Panc1 (cell line): ENCODE measurements around the gene PDCD1. TPM values are rescaled to one million over a fixed set of nuclear protein-coding genes. Genes with fewer than 3 reads are reported as not detected.

Experiments used
- ATAC-seq: fragments of 200-7000 bp; cut with Tn5 transposase; 2 replicates; pipeline ENCODE4 v1.9.1; 2020; ENCODE audit warnings: mild to moderate bottlenecking, moderate library complexity
- BruUV-seq: library from RNA; stranded (reverse); fragments of 400-500 nt; replicated peaks from 2 replicates; lab custom pipeline; 2021; lab: Mats Ljungman, UMichigan
- CTCF ChIA-PET: fragments of 300-600 bp; sonication (Branson Sonifier 250); formaldehyde crosslinking; loops from one replicate; lab custom pipeline; 2022; ENCODE audit warnings: antibody characterized with exemption; lab: Charles Lee
- POLR2A ChIA-PET: fragments of 300-600 bp; sonication (Branson Sonifier 250); formaldehyde crosslinking; loops from one replicate; lab custom pipeline; 2022; ENCODE audit warnings: antibody characterized with exemption; lab: Charles Lee
- DNase-seq: peaks from one replicate; pipeline ENCODE4 v3.0.0-alpha.2; 2010; ENCODE audit warnings: low read depth, low spot score
- H3K27ac ChIP-seq: 2 replicates; pipeline ENCODE4 v1.5.1; 2011; ENCODE audit warnings: mild to moderate bottlenecking, low read length, inconsistent platforms
- H3K27me3 ChIP-seq: fragments of 200-500 bp; sonication (Bioruptor generic); 2 replicates; pipeline ENCODE4 v1.6.0; 2014; ENCODE audit warnings: low read length, inconsistent platforms; ENCODE audit not compliant: control insufficient read depth, insufficient read depth
- H3K36me3 ChIP-seq: fragments of 200-500 bp; sonication (Bioruptor generic); 2 replicates; pipeline ENCODE4 v1.5.1; 2014; ENCODE audit warnings: inconsistent platforms, mild to moderate bottlenecking, low read length, moderate library complexity; ENCODE audit not compliant: control insufficient read depth, insufficient read depth
- H3K4me1 ChIP-seq: 2 replicates; pipeline ENCODE4 v1.5.1; 2011; ENCODE audit warnings: inconsistent platforms, mild to moderate bottlenecking, low read length, moderate library complexity; ENCODE audit not compliant: control insufficient read depth, insufficient read depth
- H3K4me3 ChIP-seq, 2 experiments: 2 replicates each; pipeline ENCODE4 v1.5.1; 2011 to 2012; ENCODE audit warnings: low read depth in 2 of 2, low read length in 2 of 2, mild to moderate bottlenecking in 2 of 2, inconsistent platforms in 1 of 2, moderate library complexity in 1 of 2
- H3K9me3 ChIP-seq: fragments of 200-500 bp; sonication (Bioruptor generic); 2 replicates; pipeline ENCODE4 v1.5.1; 2014; ENCODE audit warnings: low read depth, mild to moderate bottlenecking, inconsistent platforms, low read length, moderate library complexity; ENCODE audit not compliant: control insufficient read depth, insufficient read depth
- CTCF ChIP-seq: fragments of 450-650 bp; IDR thresholded peaks from 2 replicates; pipeline ENCODE4 v1.5.1; 2017; ENCODE audit warnings: mild to moderate bottlenecking
- POLR2AphosphoS5 ChIP-seq: IDR thresholded peaks from 2 replicates; pipeline ENCODE4 v1.6.1; 2012; ENCODE audit warnings: mild to moderate bottlenecking, low read depth, low read length, moderate library complexity
- SIN3A ChIP-seq: IDR thresholded peaks from 2 replicates; pipeline ENCODE4 v1.6.1; 2012; ENCODE audit warnings: low read depth, mild to moderate bottlenecking, low read length, moderate library complexity, borderline replicate concordance; ENCODE audit not compliant: insufficient read depth
- TCF7L2 ChIP-seq: IDR thresholded peaks from 2 replicates; pipeline ENCODE4 v1.6.1; 2011; ENCODE audit warnings: mild to moderate bottlenecking, low read depth, low read length, inconsistent platforms
- in situ Hi-C: cut with HindIII; loops from 2 replicates; pipeline ENCODE4 v1.10.0; 2016; ENCODE audit warnings: low sequenced_read_pairs, low pct_unique_long_range_greater_than_20kb
- intact Hi-C: fragments of 100-400 bp; cut with micrococcal nuclease; formaldehyde crosslinking; loops from one replicate; pipeline ENCODE4 v1.10.0; 2022; ENCODE audit not compliant: unreplicated experiment
- total RNA-seq: library from RNA; stranded (reverse); gene quantifications from one replicate; pipeline ENCODE4 v1.2.1, GENCODE V29; 2021; ENCODE audit not compliant: unreplicated experiment
- TF ChIP-seq, protein P1 (sequence below), 2 experiments: IDR thresholded peaks; 2 replicates each; pipeline ENCODE4 v1.6.1; 2011 to 2012; ENCODE audit warnings: low read depth in 2 of 2, control low read depth in 1 of 2, low read length in 1 of 2, mild to moderate bottlenecking in 1 of 2, moderate library complexity in 1 of 2; ENCODE audit not compliant: insufficient read depth in 1 of 2

Gene PDCD1
- total RNA-seq, 1 experiment from 2014 or later, result 0.15 TPM

GRCh38 chr2:241887806-241888522 is 29.3 kb upstream of the PDCD1 start:
- H3K4me3 ChIP-seq, result no peak overlapping the region
- no peak for TF ChIP-seq TCF7L2
- TF ChIP-seq CTCF, result no peak
- TF ChIP-seq, protein P1, sequence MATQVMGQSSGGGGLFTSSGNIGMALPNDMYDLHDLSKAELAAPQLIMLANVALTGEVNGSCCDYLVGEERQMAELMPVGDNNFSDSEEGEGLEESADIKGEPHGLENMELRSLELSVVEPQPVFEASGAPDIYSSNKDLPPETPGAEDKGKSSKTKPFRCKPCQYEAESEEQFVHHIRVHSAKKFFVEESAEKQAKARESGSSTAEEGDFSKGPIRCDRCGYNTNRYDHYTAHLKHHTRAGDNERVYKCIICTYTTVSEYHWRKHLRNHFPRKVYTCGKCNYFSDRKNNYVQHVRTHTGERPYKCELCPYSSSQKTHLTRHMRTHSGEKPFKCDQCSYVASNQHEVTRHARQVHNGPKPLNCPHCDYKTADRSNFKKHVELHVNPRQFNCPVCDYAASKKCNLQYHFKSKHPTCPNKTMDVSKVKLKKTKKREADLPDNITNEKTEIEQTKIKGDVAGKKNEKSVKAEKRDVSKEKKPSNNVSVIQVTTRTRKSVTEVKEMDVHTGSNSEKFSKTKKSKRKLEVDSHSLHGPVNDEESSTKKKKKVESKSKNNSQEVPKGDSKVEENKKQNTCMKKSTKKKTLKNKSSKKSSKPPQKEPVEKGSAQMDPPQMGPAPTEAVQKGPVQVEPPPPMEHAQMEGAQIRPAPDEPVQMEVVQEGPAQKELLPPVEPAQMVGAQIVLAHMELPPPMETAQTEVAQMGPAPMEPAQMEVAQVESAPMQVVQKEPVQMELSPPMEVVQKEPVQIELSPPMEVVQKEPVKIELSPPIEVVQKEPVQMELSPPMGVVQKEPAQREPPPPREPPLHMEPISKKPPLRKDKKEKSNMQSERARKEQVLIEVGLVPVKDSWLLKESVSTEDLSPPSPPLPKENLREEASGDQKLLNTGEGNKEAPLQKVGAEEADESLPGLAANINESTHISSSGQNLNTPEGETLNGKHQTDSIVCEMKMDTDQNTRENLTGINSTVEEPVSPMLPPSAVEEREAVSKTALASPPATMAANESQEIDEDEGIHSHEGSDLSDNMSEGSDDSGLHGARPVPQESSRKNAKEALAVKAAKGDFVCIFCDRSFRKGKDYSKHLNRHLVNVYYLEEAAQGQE (IDR thresholded peaks at IDR 0.05; ENCODE audit: insufficient read depth in 1 of 2, low read depth in 2 of 2, low read length in 1 of 2), result no peak
- no peak for TF ChIP-seq SIN3A
- TF ChIP-seq POLR2AphosphoS5, result no peak
- H3K27ac ChIP-seq, result no peak overlapping the region
- DNase-seq (no peak), ATAC-seq (no peak)
- in situ Hi-C loops, result no loop called here
- no peaks in the 10 kb centered on the region for H3K27me3 ChIP-seq
- BruUV-seq, result no TSS peak
- H3K9me3 ChIP-seq, result no peaks in the 10 kb centered on the region
- H3K4me1 ChIP-seq, result peaks cover 34% of the 10 kb centered on the region
- intact Hi-C loops, result no loop called here
- CTCF ChIA-PET, result no interaction called here
- H3K36me3 ChIP-seq, result no peaks in the 10 kb centered on the region
- POLR2A ChIA-PET, result no interaction called here

DNA sequence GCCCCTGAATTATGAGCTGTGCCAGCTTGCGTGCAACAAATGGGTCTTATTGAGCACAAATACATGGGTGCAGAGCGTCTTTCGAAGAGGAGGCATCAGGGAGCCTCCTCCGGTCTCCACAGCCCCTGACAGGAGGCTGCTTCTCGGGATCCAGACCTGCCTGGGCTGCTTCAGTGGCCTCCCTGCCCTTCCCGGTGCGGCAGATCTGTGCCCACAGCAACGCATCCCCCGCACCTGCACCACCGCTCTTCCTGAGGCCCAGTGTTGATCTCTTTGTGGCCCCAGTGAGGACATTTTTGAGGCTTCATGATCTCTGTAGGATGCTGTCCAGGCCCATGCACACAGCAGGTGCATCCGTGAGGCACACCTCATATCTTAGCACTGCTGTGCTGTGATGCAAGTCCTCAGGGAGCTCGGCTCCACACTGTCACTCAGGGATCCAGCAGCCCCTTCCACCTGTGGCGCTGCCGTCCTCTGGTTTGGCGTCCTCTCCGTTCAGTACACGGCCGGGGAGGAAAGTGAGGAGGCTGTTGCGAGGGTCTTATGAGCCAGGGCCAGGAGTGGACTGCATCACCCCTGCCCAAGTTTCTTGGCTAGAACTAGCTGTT is 28.2 kb upstream of the PDCD1 start:
- Histone ChIP-seq H3K4me1 (peaks cover 31% of the 10 kb centered on the region), H3K27ac (peak overlapping the region; percentile 34; the same call in 1 of the 2 replicates), H3K36me3 (no peaks in the 10 kb centered on the region), H3K9me3 (no peaks in the 10 kb centered on the region), H3K27me3 (no peaks in the 10 kb centered on the region), H3K4me3 (no peak overlapping the region)
- in situ Hi-C loops (no loop called here), intact Hi-C loops (no loop called here)
- ATAC-seq (peak; percentile 50; the same call in 1 of the 2 replicates), DNase-seq (no peak)
- ChIA-PET CTCF (no interaction called here), POLR2A (no interaction called here)
- BruUV-seq, result no TSS peak
- TF ChIP-seq, protein P1 (IDR thresholded peaks at IDR 0.05; ENCODE audit: insufficient read depth in 1 of 2, low read depth in 2 of 2, low read length in 1 of 2), result no peak
- TF ChIP-seq TCF7L2 (no peak), CTCF (no peak), SIN3A (no peak), POLR2AphosphoS5 (no peak)
